ENCODE results near the gene TMEM250. TPM values are rescaled to one million over a fixed set of nuclear protein-coding genes. Genes with fewer than 3 reads are reported as not detected.
A peak's percentile ranks its signal among the peaks of the same experiment; 100 is the strongest.

Gene TMEM250
- total RNA-seq, 1 experiment from 2014 or later: 48.4 TPM

DNA sequence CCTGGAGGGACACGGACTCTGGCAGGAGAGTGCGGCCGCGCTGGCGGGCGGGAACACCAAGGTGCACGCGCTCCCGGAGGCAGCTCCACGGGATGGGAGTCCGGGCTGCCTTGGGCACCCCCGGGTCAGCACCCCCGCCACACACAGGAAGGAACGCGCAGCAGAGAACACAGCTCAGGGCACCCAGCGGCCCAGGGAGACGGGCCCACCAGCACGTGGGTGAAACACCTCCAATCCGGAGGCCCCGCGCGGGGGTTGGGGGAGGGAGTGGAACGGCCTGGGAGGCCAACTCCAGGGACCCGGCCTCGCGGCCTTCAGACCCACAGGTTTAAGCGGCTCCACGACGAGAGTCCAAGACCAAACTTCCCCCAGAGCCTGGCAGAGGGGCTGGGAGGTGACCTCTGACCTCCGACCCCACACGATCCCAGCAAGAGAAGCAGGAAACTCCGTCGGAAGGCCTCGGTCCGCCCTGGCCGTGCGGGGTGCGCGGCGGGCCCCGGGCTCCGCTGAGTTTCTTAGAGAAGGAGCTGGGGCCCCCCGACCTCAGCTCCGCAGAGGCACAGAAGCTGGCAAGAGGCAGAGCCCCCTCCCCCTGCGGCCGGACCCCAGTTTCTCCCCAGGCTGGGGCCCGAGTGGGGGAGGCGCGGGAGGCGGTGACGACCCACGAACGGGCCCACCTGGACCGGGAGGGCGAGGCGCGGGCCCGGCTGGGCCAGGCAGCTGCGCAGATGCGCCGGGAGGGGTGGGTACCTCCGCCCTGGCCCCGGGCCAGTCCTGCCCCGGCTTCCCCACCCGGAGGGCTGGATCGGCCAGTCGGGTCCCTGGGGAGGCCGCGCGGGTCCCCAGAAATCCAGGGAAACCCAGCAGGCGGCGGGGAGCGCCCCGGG is 24.4 kb downstream of the TMEM250 start:
- ChIA-PET CTCF (no interaction called here), POLR2A (ENCODE audit: low non-redundant PET) (no interaction called here)
- H3K4me3 ChIP-seq (ENCODE audit: low read depth, low read length, poor library complexity, severe bottlenecking): peak overlapping the region; percentile 55
- no peaks in the 10 kb centered on the region for H3K27me3 ChIP-seq (replicated peaks; ENCODE audit: insufficient read depth, low read depth, low read length, poor library complexity)
- no TSS peak for BruUV-seq (replicated peaks)
- H3K9me3 ChIP-seq (ENCODE audit: low read depth, low read length, poor library complexity, severe bottlenecking): no peaks in the 10 kb centered on the region
- peak overlapping the region; percentile 50 for H3K27ac ChIP-seq (ENCODE audit: low read depth, low read length, poor library complexity, severe bottlenecking)
- H3K4me1 ChIP-seq (ENCODE audit: insufficient read depth, low read length, poor library complexity, severe bottlenecking): peaks cover 35% of the 10 kb centered on the region
- peak; percentile 61 for DNase-seq (ENCODE audit: low spot score)
- TF ChIP-seq, protein P1, sequence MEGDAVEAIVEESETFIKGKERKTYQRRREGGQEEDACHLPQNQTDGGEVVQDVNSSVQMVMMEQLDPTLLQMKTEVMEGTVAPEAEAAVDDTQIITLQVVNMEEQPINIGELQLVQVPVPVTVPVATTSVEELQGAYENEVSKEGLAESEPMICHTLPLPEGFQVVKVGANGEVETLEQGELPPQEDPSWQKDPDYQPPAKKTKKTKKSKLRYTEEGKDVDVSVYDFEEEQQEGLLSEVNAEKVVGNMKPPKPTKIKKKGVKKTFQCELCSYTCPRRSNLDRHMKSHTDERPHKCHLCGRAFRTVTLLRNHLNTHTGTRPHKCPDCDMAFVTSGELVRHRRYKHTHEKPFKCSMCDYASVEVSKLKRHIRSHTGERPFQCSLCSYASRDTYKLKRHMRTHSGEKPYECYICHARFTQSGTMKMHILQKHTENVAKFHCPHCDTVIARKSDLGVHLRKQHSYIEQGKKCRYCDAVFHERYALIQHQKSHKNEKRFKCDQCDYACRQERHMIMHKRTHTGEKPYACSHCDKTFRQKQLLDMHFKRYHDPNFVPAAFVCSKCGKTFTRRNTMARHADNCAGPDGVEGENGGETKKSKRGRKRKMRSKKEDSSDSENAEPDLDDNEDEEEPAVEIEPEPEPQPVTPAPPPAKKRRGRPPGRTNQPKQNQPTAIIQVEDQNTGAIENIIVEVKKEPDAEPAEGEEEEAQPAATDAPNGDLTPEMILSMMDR (conservative IDR thresholded peaks at IDR 0.05; ENCODE audit: low read depth, low read length): no peak
- TF ChIP-seq EZH2 (IDR thresholded peaks at IDR 0.05; ENCODE audit: borderline replicate concordance, low read depth, low read length, poor library complexity, severe bottlenecking): no peak
- intact Hi-C loops (cut with micrococcal nuclease; ENCODE audit: unreplicated experiment): no loop called here
- H3K36me3 ChIP-seq (ENCODE audit: insufficient read depth, low read length, poor library complexity, severe bottlenecking): no peaks in the 10 kb centered on the region

DNA sequence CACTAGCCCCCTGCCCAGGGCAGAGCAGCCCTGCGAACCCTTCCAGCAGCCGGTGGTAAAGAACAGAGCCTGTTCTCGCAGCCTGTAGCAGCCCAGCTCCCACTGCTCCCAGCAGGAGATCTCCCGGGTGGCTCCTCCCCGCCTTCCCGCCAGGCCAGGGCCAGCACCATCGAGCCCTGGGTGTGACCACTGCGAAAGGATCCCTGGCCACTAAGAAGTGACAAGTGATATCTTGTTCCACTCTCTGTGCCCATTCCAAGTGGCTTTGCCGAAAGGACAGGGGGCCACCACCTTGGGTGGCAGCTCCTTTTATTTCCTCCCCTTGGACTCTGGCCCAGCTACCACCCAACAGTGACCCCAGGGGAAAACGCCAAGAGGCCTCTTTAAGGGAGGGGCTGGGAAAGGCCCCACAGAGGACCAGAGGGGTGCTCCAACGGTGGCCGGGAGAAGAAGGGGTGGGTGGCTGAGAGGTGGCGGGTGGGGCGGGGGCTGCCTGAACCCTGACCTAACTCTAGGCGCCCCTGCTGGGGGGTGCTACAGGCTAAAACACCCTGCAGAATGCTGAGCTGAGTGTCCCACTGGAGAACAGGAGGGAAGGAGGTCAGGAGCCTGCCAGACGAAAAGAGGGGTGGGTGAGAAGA is 25.2 kb downstream of the TMEM250 start:
- intact Hi-C loops (cut with micrococcal nuclease; ENCODE audit: unreplicated experiment): no loop called here
- peaks cover 43% of the 10 kb centered on the region for H3K4me1 ChIP-seq (ENCODE audit: insufficient read depth, low read length, poor library complexity, severe bottlenecking)
- no peaks in the 10 kb centered on the region for H3K9me3 ChIP-seq (ENCODE audit: low read depth, low read length, poor library complexity, severe bottlenecking)
- no peak for DNase-seq (ENCODE audit: low spot score)
- BruUV-seq (replicated peaks): no TSS peak
- H3K4me3 ChIP-seq (ENCODE audit: low read depth, low read length, poor library complexity, severe bottlenecking): peak overlapping the region; percentile 55
- no peaks in the 10 kb centered on the region for H3K27me3 ChIP-seq (replicated peaks; ENCODE audit: insufficient read depth, low read depth, low read length, poor library complexity)
- H3K27ac ChIP-seq (ENCODE audit: low read depth, low read length, poor library complexity, severe bottlenecking): peak overlapping the region; percentile 50
- ChIA-PET POLR2A (ENCODE audit: low non-redundant PET) (no interaction called here), CTCF (no interaction called here)
- TF ChIP-seq EZH2 (IDR thresholded peaks at IDR 0.05; ENCODE audit: borderline replicate concordance, low read depth, low read length, poor library complexity, severe bottlenecking): no peak
- TF ChIP-seq, protein P1 (conservative IDR thresholded peaks at IDR 0.05; ENCODE audit: low read depth, low read length): no peak
- H3K36me3 ChIP-seq (ENCODE audit: insufficient read depth, low read length, poor library complexity, severe bottlenecking): no peaks in the 10 kb centered on the region

DNA sequence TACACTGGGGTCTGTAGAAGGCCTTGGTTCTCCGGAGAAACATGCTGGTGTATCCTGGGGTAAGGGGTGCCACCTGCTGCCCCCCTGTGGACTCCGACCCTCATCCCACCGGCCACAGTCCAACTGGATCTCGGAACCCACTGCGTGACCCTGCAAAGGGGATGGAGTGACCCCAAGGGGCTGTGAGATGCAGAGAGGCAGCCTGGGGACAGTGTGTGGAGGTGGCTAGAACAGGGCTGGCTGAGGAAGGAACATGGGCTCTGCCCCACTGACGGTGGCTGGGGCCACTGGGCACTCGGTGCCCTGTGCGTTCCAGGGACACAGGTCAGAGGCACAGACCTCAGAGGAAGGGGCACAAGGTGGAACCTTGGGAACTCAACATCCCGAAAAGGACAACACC is 25.9 kb downstream of the TMEM250 start:
- no peak for TF ChIP-seq EZH2 (IDR thresholded peaks at IDR 0.05; ENCODE audit: borderline replicate concordance, low read depth, low read length, poor library complexity, severe bottlenecking)
- TF ChIP-seq, protein P1 (conservative IDR thresholded peaks at IDR 0.05; ENCODE audit: low read depth, low read length): no peak
- Histone ChIP-seq H3K4me3 (ENCODE audit: low read depth, low read length, poor library complexity, severe bottlenecking) (no peak overlapping the region), H3K27me3 (replicated peaks; ENCODE audit: insufficient read depth, low read depth, low read length, poor library complexity) (no peaks in the 10 kb centered on the region), H3K36me3 (ENCODE audit: insufficient read depth, low read length, poor library complexity, severe bottlenecking) (no peaks in the 10 kb centered on the region), H3K4me1 (ENCODE audit: insufficient read depth, low read length, poor library complexity, severe bottlenecking) (peaks cover 46% of the 10 kb centered on the region), H3K27ac (ENCODE audit: low read depth, low read length, poor library complexity, severe bottlenecking) (peak overlapping the region; percentile 50), H3K9me3 (ENCODE audit: low read depth, low read length, poor library complexity, severe bottlenecking) (no peaks in the 10 kb centered on the region)
- POLR2A ChIA-PET (ENCODE audit: low non-redundant PET): no interaction called here
- CTCF ChIA-PET: no interaction called here
- DNase-seq (ENCODE audit: low spot score): no peak
- intact Hi-C loops (cut with micrococcal nuclease; ENCODE audit: unreplicated experiment): no loop called here
- no TSS peak for BruUV-seq (replicated peaks)
